ENCODE results near the gene TCF4. TPM values are rescaled to one million over a fixed set of nuclear protein-coding genes. Genes with fewer than 3 reads are reported as not detected.

Gene TCF4
- total RNA-seq, 1 donor from 2014 or later = 205 TPM

GRCh38 chr18:55510809-55511208 is 77.2 kb downstream of the TCF4 start:
- Histone ChIP-seq H3K4me3 (ENCODE audit: low read length in 3 of 3) (peak overlapping the region in 1 of 3 donors; percentile 19), H3K27ac (ENCODE audit: low read depth, low read length) (peak overlapping the region; percentile 67), H3K36me3 (ENCODE audit: control insufficient read depth in 3 of 3, insufficient read depth in 3 of 3, low read length in 3 of 3) (no peaks in the 10 kb centered on the region), H3K4me1 (ENCODE audit: control insufficient read depth in 3 of 3, insufficient read depth in 3 of 3, low read length in 3 of 3) (peaks cover 3 to 9% (median 6%) of the 10 kb centered on the region in 3 donors), H3K27me3 (ENCODE audit: control insufficient read depth in 3 of 3, insufficient read depth in 3 of 3, low read length in 3 of 3) (no peaks in the 10 kb centered on the region), H3K9me3 (ENCODE audit: control insufficient read depth in 3 of 3, low read length in 3 of 3) (no peaks in the 10 kb centered on the region), H3K9ac (ENCODE audit: low read depth in 1 of 3, low read length in 3 of 3) (peak overlapping the region in 2 of 3 donors; percentile 0 to 27)

- peak overlapping the region; percentile 1 to 71 (median 33) for H3K9ac ChIP-seq (ENCODE audit: low read depth in 1 of 3, low read length in 3 of 3)
- peak overlapping the region; percentile 67 for H3K27ac ChIP-seq (ENCODE audit: low read depth, low read length)
- H3K9me3 ChIP-seq (ENCODE audit: control insufficient read depth in 3 of 3, low read length in 3 of 3) = no peaks in the 10 kb centered on the region
- peaks cover 0 to 9% (median 3%) of the 10 kb centered on the region in 3 donors for H3K4me1 ChIP-seq (ENCODE audit: control insufficient read depth in 3 of 3, insufficient read depth in 3 of 3, low read length in 3 of 3)
- no peaks in the 10 kb centered on the region for H3K27me3 ChIP-seq (ENCODE audit: control insufficient read depth in 3 of 3, insufficient read depth in 3 of 3, low read length in 3 of 3)
- peak overlapping the region; percentile 1 to 64 (median 6) for H3K4me3 ChIP-seq (ENCODE audit: low read length in 3 of 3)
- H3K36me3 ChIP-seq (ENCODE audit: control insufficient read depth in 3 of 3, insufficient read depth in 3 of 3, low read length in 3 of 3) = no peaks in the 10 kb centered on the region
Measured at GRCh38 chr18:55509631-55510324, 78.2 kb downstream of the TCF4 start.

GRCh38 chr18:55508651-55509050 is 79.3 kb downstream of the TCF4 start:
- Histone ChIP-seq H3K9me3 (ENCODE audit: control insufficient read depth in 3 of 3, low read length in 3 of 3) (no peaks in the 10 kb centered on the region), H3K36me3 (ENCODE audit: control insufficient read depth in 3 of 3, insufficient read depth in 3 of 3, low read length in 3 of 3) (no peaks in the 10 kb centered on the region), H3K4me3 (ENCODE audit: low read length in 3 of 3) (no peak overlapping the region), H3K9ac (ENCODE audit: low read depth in 1 of 3, low read length in 3 of 3) (no peak overlapping the region), H3K27ac (ENCODE audit: low read depth, low read length) (peak overlapping the region; percentile 67), H3K27me3 (ENCODE audit: control insufficient read depth in 3 of 3, insufficient read depth in 3 of 3, low read length in 3 of 3) (no peaks in the 10 kb centered on the region), H3K4me1 (ENCODE audit: control insufficient read depth in 3 of 3, insufficient read depth in 3 of 3, low read length in 3 of 3) (peaks cover 0 to 9% (median 3%) of the 10 kb centered on the region in 3 donors)

- H3K27me3 ChIP-seq (ENCODE audit: control insufficient read depth in 3 of 3, insufficient read depth in 3 of 3, low read length in 3 of 3) = no peaks in the 10 kb centered on the region
- H3K4me1 ChIP-seq (ENCODE audit: control insufficient read depth in 3 of 3, insufficient read depth in 3 of 3, low read length in 3 of 3) = peaks cover 0 to 7% (median 3%) of the 10 kb centered on the region in 3 donors
- no peak overlapping the region for H3K27ac ChIP-seq (ENCODE audit: low read depth, low read length)
- H3K36me3 ChIP-seq (ENCODE audit: control insufficient read depth in 3 of 3, insufficient read depth in 3 of 3, low read length in 3 of 3) = no peaks in the 10 kb centered on the region
- H3K9me3 ChIP-seq (ENCODE audit: control insufficient read depth in 3 of 3, low read length in 3 of 3) = no peaks in the 10 kb centered on the region
- H3K4me3 ChIP-seq (ENCODE audit: low read length in 3 of 3) = no peak overlapping the region
- no peak overlapping the region for H3K9ac ChIP-seq (ENCODE audit: low read depth in 1 of 3, low read length in 3 of 3)
Measured at GRCh38 chr18:55506074-55506473, 81.9 kb downstream of the TCF4 start.

GRCh38 chr18:55504808-55505207 is 83.2 kb downstream of the TCF4 start:
- Histone ChIP-seq H3K27ac (ENCODE audit: low read depth, low read length) (no peak overlapping the region), H3K27me3 (ENCODE audit: control insufficient read depth in 3 of 3, insufficient read depth in 3 of 3, low read length in 3 of 3) (no peaks in the 10 kb centered on the region), H3K4me1 (ENCODE audit: control insufficient read depth in 3 of 3, insufficient read depth in 3 of 3, low read length in 3 of 3) (peaks cover 0 to 4% (median 2%) of the 10 kb centered on the region in 3 donors), H3K9ac (ENCODE audit: low read depth in 1 of 3, low read length in 3 of 3) (no peak overlapping the region), H3K4me3 (ENCODE audit: low read length in 3 of 3) (no peak overlapping the region), H3K9me3 (ENCODE audit: control insufficient read depth in 3 of 3, low read length in 3 of 3) (no peaks in the 10 kb centered on the region), H3K36me3 (ENCODE audit: control insufficient read depth in 3 of 3, insufficient read depth in 3 of 3, low read length in 3 of 3) (no peaks in the 10 kb centered on the region)

- H3K4me3 ChIP-seq (ENCODE audit: low read length in 3 of 3) = no peak overlapping the region
- H3K27me3 ChIP-seq (ENCODE audit: control insufficient read depth in 3 of 3, insufficient read depth in 3 of 3, low read length in 3 of 3) = no peaks in the 10 kb centered on the region
- peaks cover 0 to 4% (median 2%) of the 10 kb centered on the region in 3 donors for H3K4me1 ChIP-seq (ENCODE audit: control insufficient read depth in 3 of 3, insufficient read depth in 3 of 3, low read length in 3 of 3)
- H3K27ac ChIP-seq (ENCODE audit: low read depth, low read length) = no peak overlapping the region
- H3K9me3 ChIP-seq (ENCODE audit: control insufficient read depth in 3 of 3, low read length in 3 of 3) = no peaks in the 10 kb centered on the region
- no peak overlapping the region for H3K9ac ChIP-seq (ENCODE audit: low read depth in 1 of 3, low read length in 3 of 3)
- no peaks in the 10 kb centered on the region for H3K36me3 ChIP-seq (ENCODE audit: control insufficient read depth in 3 of 3, insufficient read depth in 3 of 3, low read length in 3 of 3)
Measured at GRCh38 chr18:55503167-55503820, 84.7 kb downstream of the TCF4 start.

- H3K4me1 ChIP-seq (ENCODE audit: control insufficient read depth in 3 of 3, insufficient read depth in 3 of 3, low read length in 3 of 3) = peaks cover 0 to 4% (median 0%) of the 10 kb centered on the region in 3 donors
- H3K36me3 ChIP-seq (ENCODE audit: control insufficient read depth in 3 of 3, insufficient read depth in 3 of 3, low read length in 3 of 3) = no peaks in the 10 kb centered on the region
- no peaks in the 10 kb centered on the region for H3K27me3 ChIP-seq (ENCODE audit: control insufficient read depth in 3 of 3, insufficient read depth in 3 of 3, low read length in 3 of 3)
- H3K4me3 ChIP-seq (ENCODE audit: low read length in 3 of 3) = no peak overlapping the region
- no peak overlapping the region for H3K9ac ChIP-seq (ENCODE audit: low read depth in 1 of 3, low read length in 3 of 3)
- no peaks in the 10 kb centered on the region for H3K9me3 ChIP-seq (ENCODE audit: control insufficient read depth in 3 of 3, low read length in 3 of 3)
- no peak overlapping the region for H3K27ac ChIP-seq (ENCODE audit: low read depth, low read length)
Measured at GRCh38 chr18:55501982-55502710, 85.8 kb downstream of the TCF4 start.

- Histone ChIP-seq H3K27me3 (ENCODE audit: control insufficient read depth in 3 of 3, insufficient read depth in 3 of 3, low read length in 3 of 3) (no peaks in the 10 kb centered on the region), H3K27ac (ENCODE audit: low read depth, low read length) (no peak overlapping the region), H3K4me1 (ENCODE audit: control insufficient read depth in 3 of 3, insufficient read depth in 3 of 3, low read length in 3 of 3) (peaks cover 0 to 4% (median 0%) of the 10 kb centered on the region in 3 donors), H3K9me3 (ENCODE audit: control insufficient read depth in 3 of 3, low read length in 3 of 3) (no peaks in the 10 kb centered on the region), H3K4me3 (ENCODE audit: low read length in 3 of 3) (no peak overlapping the region), H3K9ac (ENCODE audit: low read depth in 1 of 3, low read length in 3 of 3) (no peak overlapping the region), H3K36me3 (ENCODE audit: control insufficient read depth in 3 of 3, insufficient read depth in 3 of 3, low read length in 3 of 3) (no peaks in the 10 kb centered on the region)
Measured at GRCh38 chr18:55501579-55501978, 86.4 kb downstream of the TCF4 start.

GRCh38 chr18:55500316-55501086 is 87.5 kb downstream of the TCF4 start:
- Histone ChIP-seq H3K4me1 (ENCODE audit: control insufficient read depth in 3 of 3, insufficient read depth in 3 of 3, low read length in 3 of 3) (peaks cover 0 to 4% (median 0%) of the 10 kb centered on the region in 3 donors), H3K27ac (ENCODE audit: low read depth, low read length) (peak overlapping the region; percentile 42), H3K36me3 (ENCODE audit: control insufficient read depth in 3 of 3, insufficient read depth in 3 of 3, low read length in 3 of 3) (no peaks in the 10 kb centered on the region), H3K27me3 (ENCODE audit: control insufficient read depth in 3 of 3, insufficient read depth in 3 of 3, low read length in 3 of 3) (no peaks in the 10 kb centered on the region), H3K9me3 (ENCODE audit: control insufficient read depth in 3 of 3, low read length in 3 of 3) (no peaks in the 10 kb centered on the region), H3K9ac (ENCODE audit: low read depth in 1 of 3, low read length in 3 of 3) (peak overlapping the region in 1 of 3 donors; percentile 10), H3K4me3 (ENCODE audit: low read length in 3 of 3) (peak overlapping the region in 1 of 3 donors; percentile 14)
